Measurements from ENCODE around the gene RNF225. TPM values are rescaled to one million over a fixed set of nuclear protein-coding genes. Genes with fewer than 3 reads are reported as not detected.

Gene RNF225
- total and polyA plus RNA-seq, 2 of the 13 experiments (the other 11 are each of a cell fraction or from before 2014, with no cell fraction given), result not detected

- TF ChIP-seq DMAP1 (CRISPR knock-in tag; IDR thresholded peaks at IDR 0.05) (peak; percentile 54; the same call in 1 of the 2 replicates), MTERF4 (CRISPR knock-in tag; IDR thresholded peaks at IDR 0.05) (peak; percentile 49; the same call in 1 of the 2 replicates), SIX4 (CRISPR knock-in tag; IDR thresholded peaks at IDR 0.05) (no peak), ZNF616 (CRISPR knock-in tag; IDR thresholded peaks at IDR 0.05; ENCODE audit: low read depth) (no peak), NFE2 (CRISPR knock-in tag; IDR thresholded peaks at IDR 0.05) (no peak), PPARG (CRISPR knock-in tag; conservative IDR thresholded peaks at IDR 0.05) (no peak), ZNF891 (CRISPR knock-in tag; IDR thresholded peaks at IDR 0.05) (peak; percentile 55; the same call in 1 of the 2 replicates), ZNF432 (CRISPR knock-in tag; IDR thresholded peaks at IDR 0.05; ENCODE audit: borderline replicate concordance) (no peak), KLF16 (CRISPR knock-in tag; IDR thresholded peaks at IDR 0.05) (peak; percentile 53 to 56; a peak in 1 of 4 replicates), ZNF598 (CRISPR knock-in tag; IDR thresholded peaks at IDR 0.05; ENCODE audit: borderline replicate concordance) (0 out of 2 replicates have a peak, but pooled peaks have one; percentile 60), TEF (CRISPR knock-in tag; IDR thresholded peaks at IDR 0.05) (no peak), CREB1 (IDR thresholded peaks at IDR 0.05) (peak; percentile 62), CREB1 (CRISPR knock-in tag; IDR thresholded peaks at IDR 0.05) (peak; percentile 79), ZNF674 (CRISPR knock-in tag; IDR thresholded peaks at IDR 0.05; ENCODE audit: low read depth) (peak; percentile 70; the same call in 1 of the 2 replicates), RFX1 (IDR thresholded peaks at IDR 0.05) (peak; percentile 89), RAD21 (CRISPR knock-in tag; IDR thresholded peaks at IDR 0.05) (peak; percentile 36; the same call in 1 of the 2 replicates), ZNF788 (CRISPR knock-in tag; IDR thresholded peaks at IDR 0.05; ENCODE audit: borderline replicate concordance) (no peak; the same call in 1 of the 2 replicates), HOXA9 (CRISPR knock-in tag; IDR thresholded peaks at IDR 0.05; ENCODE audit: borderline replicate concordance) (no peak), ZNF510 (CRISPR knock-in tag; IDR thresholded peaks at IDR 0.05; ENCODE audit: low read depth) (peak; percentile 96), ZMAT5 (CRISPR knock-in tag; IDR thresholded peaks at IDR 0.05; ENCODE audit: borderline replicate concordance, low read depth) (no peak), DNMT3B (CRISPR knock-in tag; conservative IDR thresholded peaks at IDR 0.05) (no peak)
- TF ChIP-seq, protein P1, sequence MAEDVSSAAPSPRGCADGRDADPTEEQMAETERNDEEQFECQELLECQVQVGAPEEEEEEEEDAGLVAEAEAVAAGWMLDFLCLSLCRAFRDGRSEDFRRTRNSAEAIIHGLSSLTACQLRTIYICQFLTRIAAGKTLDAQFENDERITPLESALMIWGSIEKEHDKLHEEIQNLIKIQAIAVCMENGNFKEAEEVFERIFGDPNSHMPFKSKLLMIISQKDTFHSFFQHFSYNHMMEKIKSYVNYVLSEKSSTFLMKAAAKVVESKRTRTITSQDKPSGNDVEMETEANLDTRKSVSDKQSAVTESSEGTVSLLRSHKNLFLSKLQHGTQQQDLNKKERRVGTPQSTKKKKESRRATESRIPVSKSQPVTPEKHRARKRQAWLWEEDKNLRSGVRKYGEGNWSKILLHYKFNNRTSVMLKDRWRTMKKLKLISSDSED (CRISPR knock-in tag; IDR thresholded peaks at IDR 0.05), result no peak
- TF ChIP-seq, protein P2, sequence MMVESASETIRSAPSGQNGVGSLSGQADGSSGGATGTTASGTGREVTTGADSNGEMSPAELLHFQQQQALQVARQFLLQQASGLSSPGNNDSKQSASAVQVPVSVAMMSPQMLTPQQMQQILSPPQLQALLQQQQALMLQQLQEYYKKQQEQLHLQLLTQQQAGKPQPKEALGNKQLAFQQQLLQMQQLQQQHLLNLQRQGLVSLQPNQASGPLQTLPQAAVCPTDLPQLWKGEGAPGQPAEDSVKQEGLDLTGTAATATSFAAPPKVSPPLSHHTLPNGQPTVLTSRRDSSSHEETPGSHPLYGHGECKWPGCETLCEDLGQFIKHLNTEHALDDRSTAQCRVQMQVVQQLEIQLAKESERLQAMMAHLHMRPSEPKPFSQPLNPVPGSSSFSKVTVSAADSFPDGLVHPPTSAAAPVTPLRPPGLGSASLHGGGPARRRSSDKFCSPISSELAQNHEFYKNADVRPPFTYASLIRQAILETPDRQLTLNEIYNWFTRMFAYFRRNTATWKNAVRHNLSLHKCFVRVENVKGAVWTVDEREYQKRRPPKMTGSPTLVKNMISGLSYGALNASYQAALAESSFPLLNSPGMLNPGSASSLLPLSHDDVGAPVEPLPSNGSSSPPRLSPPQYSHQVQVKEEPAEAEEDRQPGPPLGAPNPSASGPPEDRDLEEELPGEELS (CRISPR knock-in tag; IDR thresholded peaks at IDR 0.05), result peak; percentile 12; the same call in 1 of the 2 replicates
These were observed 12.9 kb downstream of the RNF225 start, which contains the start of gene ZNF584 (continued) for GRCh38 chr19:58408152-58409009.
